CD8-positive, alpha-beta memory T cell (primary cell): ENCODE results near the gene ADAMTS7. TPM values are rescaled to one million over a fixed set of nuclear protein-coding genes. Genes with fewer than 3 reads are reported as not detected.
"Not testable (repeated sequence)": the region's sequence is repeated elsewhere in the genome, so short reads cannot be mapped to it uniquely, and the experiment has no call there.

Source experiments
- CTCF ChIA-PET: fragments of 350-600 bp; sonication (Branson Sonifier 250); formaldehyde crosslinking; loops from one replicate; lab custom pipeline; 2021; ENCODE audit warnings: antibody characterized with exemption; lab: Charles Lee
- POLR2A ChIA-PET: fragments of 350-600 bp; sonication (Branson Sonifier 250); formaldehyde crosslinking; loops from one replicate; lab custom pipeline; 2021; ENCODE audit warnings: antibody characterized with exemption; lab: Charles Lee
- DNase-seq, 5 donors: peaks; one replicate each; pipeline versions ENCODE4 v3.0.0 to v3.0.0-alpha.2; 2020 to 2022; ENCODE audit warnings: mixed read lengths in 1 of 5
- H3K27ac ChIP-seq: one replicate; pipeline ENCODE4 v1.7.0; 2013; ENCODE audit warnings: low read depth, mild to moderate bottlenecking, low read length, moderate library complexity
- H3K27me3 ChIP-seq: 2 replicates; pipeline ENCODE4 v1.7.0; 2013; ENCODE audit warnings: low read length, mild to moderate bottlenecking; ENCODE audit not compliant: insufficient read depth, poor library complexity, severe bottlenecking
- H3K36me3 ChIP-seq: 2 replicates; pipeline ENCODE4 v1.7.0; 2013; ENCODE audit warnings: mild to moderate bottlenecking, low read length, moderate library complexity; ENCODE audit not compliant: insufficient read depth
- H3K4me1 ChIP-seq: 2 replicates; pipeline ENCODE4 v1.7.0; 2013; ENCODE audit warnings: mild to moderate bottlenecking, low read length, moderate library complexity; ENCODE audit not compliant: insufficient read depth
- H3K4me3 ChIP-seq: 2 replicates; pipeline ENCODE4 v1.7.0; 2013; ENCODE audit warnings: mild to moderate bottlenecking, low read length
- H3K9me3 ChIP-seq: 2 replicates; pipeline ENCODE4 v1.7.0; 2013; ENCODE audit warnings: mild to moderate bottlenecking, low read length
- H3K27ac Mint-ChIP-seq, 8 donors: one replicate each; pipeline ENCODE4 v1.8.0; 2020 to 2021; ENCODE audit warnings: mixed read lengths in 8 of 8, mild to moderate bottlenecking in 6 of 8, inconsistent platforms in 3 of 8, moderate library complexity in 3 of 8
- H3K27me3 Mint-ChIP-seq, 2 donors: one replicate each; pipeline ENCODE4 v1.8.0; 2020 to 2021; ENCODE audit warnings: mixed read lengths in 2 of 2, mild to moderate bottlenecking in 1 of 2, moderate library complexity in 1 of 2
- H3K36me3 Mint-ChIP-seq, 3 donors: one replicate each; pipeline ENCODE4 v1.8.0; 2020 to 2021; ENCODE audit warnings: mixed read lengths in 3 of 3, inconsistent platforms in 1 of 3, mild to moderate bottlenecking in 1 of 3
- H3K4me1 Mint-ChIP-seq, 3 donors: one replicate each; pipeline ENCODE4 v1.8.0; 2020 to 2021; ENCODE audit warnings: mixed read lengths in 3 of 3, inconsistent platforms in 1 of 3, mild to moderate bottlenecking in 1 of 3
- H3K4me3 Mint-ChIP-seq, 7 donors: one replicate each; pipeline ENCODE4 v1.8.0; 2020 to 2021; ENCODE audit warnings: mixed read lengths in 7 of 7, mild to moderate bottlenecking in 6 of 7, moderate library complexity in 4 of 7, inconsistent platforms in 2 of 7
- H3K9me3 Mint-ChIP-seq, 5 donors: one replicate each; pipeline ENCODE4 v1.8.0; 2020 to 2022; ENCODE audit warnings: mixed read lengths in 5 of 5, mild to moderate bottlenecking in 3 of 5, moderate library complexity in 2 of 5, inconsistent platforms in 1 of 5
- polyA plus RNA-seq: library from polyadenylated mRNA; unstranded; fragments of 300-500 nt; fragmentation: Illumina TruSeq; gene quantifications from one replicate; pipeline ENCODE4 v1.2.3, GENCODE V29; 2021
- total RNA-seq, 2 experiments: library from RNA; stranded (reverse); gene quantifications; one replicate each; pipeline ENCODE4 v1.2.3, GENCODE V29; 2021

Gene ADAMTS7
- total and polyA plus RNA-seq, 3 experiments from 2014 or later, result 0.07 to 0.13 TPM; not detected in 1

GRCh38 chr15:78753751-78754535 is 57.3 kb downstream of the ADAMTS7 start:
- H3K9me3 Mint-ChIP-seq, H3K36me3 ChIP-seq, POLR2A ChIA-PET, H3K27me3 ChIP-seq, H3K4me3 Mint-ChIP-seq, H3K4me1 ChIP-seq, CTCF ChIA-PET, H3K4me3 ChIP-seq, DNase-seq, H3K27ac ChIP-seq, H3K36me3 Mint-ChIP-seq, H3K9me3 ChIP-seq, H3K27me3 Mint-ChIP-seq: not testable (repeated sequence)
- peaks cover 5 to 18% (median 7%) of the 10 kb centered on the region in 3 donors for H3K4me1 Mint-ChIP-seq
- H3K27ac Mint-ChIP-seq, result peak overlapping the region in 1 of 8 donors; percentile 43

- H3K9me3 ChIP-seq, H3K4me3 ChIP-seq, H3K27me3 Mint-ChIP-seq, H3K27me3 ChIP-seq, POLR2A ChIA-PET, H3K4me3 Mint-ChIP-seq, H3K36me3 ChIP-seq, H3K9me3 Mint-ChIP-seq, DNase-seq, H3K4me1 ChIP-seq, H3K27ac ChIP-seq, H3K27ac Mint-ChIP-seq, H3K36me3 Mint-ChIP-seq, CTCF ChIA-PET: not testable (repeated sequence)
- H3K4me1 Mint-ChIP-seq, result peaks cover 5 to 18% (median 6%) of the 10 kb centered on the region in 3 donors
Measured at GRCh38 chr15:78753359-78753659, 58.0 kb downstream of the ADAMTS7 start.

DNA sequence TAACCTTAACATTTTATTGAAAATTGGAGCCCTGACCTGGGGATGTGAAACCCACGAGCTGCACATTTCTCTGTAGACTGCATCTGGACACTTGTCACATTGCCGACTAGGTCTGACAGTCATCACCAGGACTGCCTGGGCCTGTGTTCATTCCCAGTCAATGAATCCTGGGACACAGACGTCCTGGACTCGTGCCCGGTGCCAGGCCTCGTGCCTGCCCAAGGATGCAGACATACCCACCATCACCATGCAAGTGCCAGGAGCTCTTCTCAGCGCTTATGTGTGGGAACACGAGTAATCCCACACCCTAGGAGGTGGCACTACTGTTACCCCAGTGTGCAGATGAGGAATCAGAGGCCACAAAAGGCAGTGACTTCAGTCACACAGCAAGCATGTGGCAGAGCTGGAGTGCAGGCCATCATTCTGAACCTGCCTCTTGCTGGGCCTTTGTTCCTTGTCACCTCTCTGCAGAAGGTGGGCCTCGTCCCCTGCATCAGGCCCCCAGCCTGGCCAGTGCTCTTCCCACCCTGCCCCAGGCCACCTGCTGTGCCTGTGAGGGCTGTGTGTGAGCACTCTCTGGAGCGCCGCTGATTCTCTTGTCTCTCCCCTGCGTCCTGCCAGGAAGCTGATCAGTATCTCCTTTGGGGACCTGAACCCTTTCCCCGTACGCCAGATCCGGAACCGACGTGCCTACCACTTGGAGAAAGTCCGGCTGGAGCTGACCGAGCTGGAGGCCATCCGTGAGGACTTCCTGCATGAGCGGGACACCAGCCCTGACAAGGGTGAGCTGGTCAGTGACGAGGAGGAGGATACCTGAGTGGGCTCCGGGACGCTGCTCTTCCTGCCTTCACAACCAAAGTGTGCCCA is 58.5 kb downstream of the ADAMTS7 start:
- peak overlapping the region in 1 of 7 donors; percentile 6 for H3K4me3 Mint-ChIP-seq
- Histone ChIP-seq H3K36me3 (no peaks in the 10 kb centered on the region), H3K4me3 (no peak overlapping the region), H3K4me1 (no peaks in the 10 kb centered on the region), H3K27me3 (no peaks in the 10 kb centered on the region), H3K9me3 (no peaks in the 10 kb centered on the region), H3K27ac (no peak overlapping the region)
- no peaks in the 10 kb centered on the region for H3K36me3 Mint-ChIP-seq
- H3K27me3 Mint-ChIP-seq, result no peaks in the 10 kb centered on the region
- peak overlapping the region in 1 of 8 donors; percentile 29 for H3K27ac Mint-ChIP-seq
- DNase-seq, result no peak
- peaks cover 5 to 18% (median 6%) of the 10 kb centered on the region in 3 donors for H3K4me1 Mint-ChIP-seq
- ChIA-PET POLR2A (no interaction called here), CTCF (no interaction called here)
- no peaks in the 10 kb centered on the region for H3K9me3 Mint-ChIP-seq

DNA sequence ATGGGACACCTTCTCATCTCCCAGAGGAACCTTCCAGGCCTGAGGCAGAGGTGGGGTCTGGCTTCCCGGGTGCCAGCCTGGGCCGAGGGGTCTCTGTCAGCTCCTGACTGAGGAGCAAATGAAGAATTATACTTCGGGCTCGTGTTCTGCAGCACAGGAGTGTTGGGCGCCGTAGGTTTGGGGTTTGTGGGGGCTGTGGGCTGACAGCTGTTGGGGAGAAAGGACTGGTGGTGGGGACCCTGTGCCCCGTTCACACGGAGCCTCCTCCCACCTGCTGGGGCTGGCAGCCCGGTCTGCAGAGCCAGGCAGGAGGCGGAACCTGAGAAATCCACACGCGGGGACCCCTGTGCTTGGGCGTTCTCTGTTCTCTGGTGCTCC is 59.7 kb downstream of the ADAMTS7 start:
- no peak overlapping the region for H3K27ac ChIP-seq
- H3K9me3 Mint-ChIP-seq, result no peaks in the 10 kb centered on the region
- no peak overlapping the region for H3K4me3 Mint-ChIP-seq
- H3K27me3 Mint-ChIP-seq, result no peaks in the 10 kb centered on the region
- H3K4me3 ChIP-seq, result no peak overlapping the region
- peaks cover 3 to 9% (median 5%) of the 10 kb centered on the region in 3 donors for H3K4me1 Mint-ChIP-seq
- H3K27ac Mint-ChIP-seq, result no peak overlapping the region
- H3K36me3 Mint-ChIP-seq, result no peaks in the 10 kb centered on the region
- no peaks in the 10 kb centered on the region for H3K9me3 ChIP-seq
- CTCF ChIA-PET, result interaction anchor here (0.7 to 1.9 kb wide), 5 partner anchors 10 to 841 kb away, joined by 3 to 12 read pairs (median 8); no protein-coding TSS in a partner anchor
- DNase-seq, result no peak
- H3K36me3 ChIP-seq, result no peaks in the 10 kb centered on the region
- no peaks in the 10 kb centered on the region for H3K4me1 ChIP-seq
- POLR2A ChIA-PET, result no interaction called here
- H3K27me3 ChIP-seq, result no peaks in the 10 kb centered on the region

GRCh38 chr15:78750974-78751601 is 60.2 kb downstream of the ADAMTS7 start:
- H3K9me3 ChIP-seq, H3K9me3 Mint-ChIP-seq, H3K4me1 ChIP-seq, H3K4me3 ChIP-seq, H3K36me3 ChIP-seq, H3K4me1 Mint-ChIP-seq, POLR2A ChIA-PET, H3K36me3 Mint-ChIP-seq, H3K27ac ChIP-seq, H3K27me3 Mint-ChIP-seq, H3K27me3 ChIP-seq: not testable (repeated sequence)
- Mint-ChIP-seq H3K4me3 (peak overlapping the region in 4 of 7 donors; percentile 57 to 76 (median 62)), H3K27ac (peak overlapping the region in 2 of 8 donors; percentile 32 to 88)
- peak; percentile 88 to 93 (median 89) for DNase-seq
- CTCF ChIA-PET, result interaction anchor here (0.7 to 1.9 kb wide), 5 partner anchors 10 to 841 kb away, joined by 3 to 12 read pairs (median 8); no protein-coding TSS in a partner anchor

DNA sequence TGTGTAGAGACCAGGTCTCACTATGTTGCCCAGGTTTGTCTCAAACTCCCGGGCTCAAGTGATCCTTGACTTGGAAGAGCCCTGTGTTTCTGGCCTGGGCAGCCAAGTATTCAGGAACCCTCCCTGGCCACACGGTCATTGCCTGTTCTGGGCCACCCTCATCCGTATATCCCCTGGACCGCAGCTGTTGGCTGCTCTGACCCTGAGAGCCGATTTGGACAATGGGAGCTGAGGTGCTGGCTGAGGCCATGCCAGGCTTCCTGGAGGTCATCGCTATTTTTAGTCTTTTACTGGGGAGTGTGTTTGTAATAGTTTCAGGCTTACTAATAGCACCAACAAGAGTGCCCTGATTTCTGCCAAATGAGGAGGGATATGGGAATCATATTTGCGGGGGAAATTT is 60.7 kb downstream of the ADAMTS7 start:
- no peak overlapping the region for H3K27ac ChIP-seq
- no peaks in the 10 kb centered on the region for H3K9me3 ChIP-seq
- CTCF ChIA-PET, result interaction anchor here (1.0 to 1.9 kb wide), 4 partner anchors 9 to 840 kb away, joined by 3 to 12 read pairs (median 8); no protein-coding TSS in a partner anchor
- Mint-ChIP-seq H3K27ac (peak overlapping the region in 2 of 8 donors; percentile 32 to 43), H3K4me1 (peaks cover 3 to 9% (median 5%) of the 10 kb centered on the region in 3 donors), H3K27me3 (no peaks in the 10 kb centered on the region), H3K4me3 (peak overlapping the region in 5 of 7 donors; percentile 55 to 76 (median 57)), H3K36me3 (no peaks in the 10 kb centered on the region), H3K9me3 (no peaks in the 10 kb centered on the region)
- no peak overlapping the region for H3K4me3 ChIP-seq
- no peaks in the 10 kb centered on the region for H3K36me3 ChIP-seq
- H3K27me3 ChIP-seq, result no peaks in the 10 kb centered on the region
- POLR2A ChIA-PET, result no interaction called here
- H3K4me1 ChIP-seq, result no peaks in the 10 kb centered on the region
- no peak for DNase-seq

GRCh38 chr15:78749831-78750230 is 61.4 kb downstream of the ADAMTS7 start:
- Histone ChIP-seq H3K4me1 (no peaks in the 10 kb centered on the region), H3K4me3 (no peak overlapping the region), H3K9me3 (no peaks in the 10 kb centered on the region), H3K27ac (no peak overlapping the region), H3K27me3 (no peaks in the 10 kb centered on the region), H3K36me3 (no peaks in the 10 kb centered on the region)
- ChIA-PET CTCF (interaction anchor here (1.8 to 1.9 kb wide), 2 partner anchors 11 to 131 kb away, joined by 8 to 12 read pairs; no protein-coding TSS in a partner anchor), POLR2A (no interaction called here)
- H3K4me1 Mint-ChIP-seq, result peaks cover 3 to 9% (median 5%) of the 10 kb centered on the region in 3 donors
- no peak overlapping the region for H3K27ac Mint-ChIP-seq
- no peaks in the 10 kb centered on the region for H3K27me3 Mint-ChIP-seq
- no peak overlapping the region for H3K4me3 Mint-ChIP-seq
- DNase-seq, result no peak
- no peaks in the 10 kb centered on the region for H3K9me3 Mint-ChIP-seq
- H3K36me3 Mint-ChIP-seq, result no peaks in the 10 kb centered on the region
